ENCODE data around the gene DIPK2B. TPM values are rescaled to one million over a fixed set of nuclear protein-coding genes. Genes with fewer than 3 reads are reported as not detected.

DIPK2B gene
- total RNA-seq, 1 experiment from 2014 or later = not detected

DNA sequence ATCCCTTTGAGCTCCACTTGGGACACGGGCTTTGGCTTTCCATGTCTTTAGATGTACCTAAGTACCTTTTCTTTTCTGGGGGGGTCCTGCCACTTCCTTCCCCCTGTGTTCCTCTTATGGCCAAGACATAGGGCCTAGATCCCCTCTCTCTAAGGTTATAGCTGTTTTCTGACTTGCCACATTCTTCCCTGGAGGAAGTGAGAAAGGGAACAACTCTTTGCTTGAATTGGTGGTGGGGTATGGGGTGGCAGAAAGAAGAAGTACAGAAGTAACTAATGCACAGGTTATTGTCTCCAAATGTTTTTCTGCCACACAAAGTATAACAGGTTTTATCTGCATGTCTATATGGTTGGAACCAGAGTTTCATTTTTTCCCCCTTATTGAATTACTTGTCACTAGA is 29.7 kb upstream of the DIPK2B start:
- ChIA-PET CTCF (no interaction called here), POLR2A (no interaction called here)
- H3K4me3 Mint-ChIP-seq = no peak overlapping the region
- H3K4me1 Mint-ChIP-seq = no peaks in the 10 kb centered on the region
- H3K27ac Mint-ChIP-seq = no peak overlapping the region
- peaks cover 4% of the 10 kb centered on the region; the same call in 1 of the 2 replicates for H3K9me3 Mint-ChIP-seq
- no peaks in the 10 kb centered on the region for H3K27me3 Mint-ChIP-seq (ENCODE audit: low read depth)
- TF ChIP-seq, protein P1, sequence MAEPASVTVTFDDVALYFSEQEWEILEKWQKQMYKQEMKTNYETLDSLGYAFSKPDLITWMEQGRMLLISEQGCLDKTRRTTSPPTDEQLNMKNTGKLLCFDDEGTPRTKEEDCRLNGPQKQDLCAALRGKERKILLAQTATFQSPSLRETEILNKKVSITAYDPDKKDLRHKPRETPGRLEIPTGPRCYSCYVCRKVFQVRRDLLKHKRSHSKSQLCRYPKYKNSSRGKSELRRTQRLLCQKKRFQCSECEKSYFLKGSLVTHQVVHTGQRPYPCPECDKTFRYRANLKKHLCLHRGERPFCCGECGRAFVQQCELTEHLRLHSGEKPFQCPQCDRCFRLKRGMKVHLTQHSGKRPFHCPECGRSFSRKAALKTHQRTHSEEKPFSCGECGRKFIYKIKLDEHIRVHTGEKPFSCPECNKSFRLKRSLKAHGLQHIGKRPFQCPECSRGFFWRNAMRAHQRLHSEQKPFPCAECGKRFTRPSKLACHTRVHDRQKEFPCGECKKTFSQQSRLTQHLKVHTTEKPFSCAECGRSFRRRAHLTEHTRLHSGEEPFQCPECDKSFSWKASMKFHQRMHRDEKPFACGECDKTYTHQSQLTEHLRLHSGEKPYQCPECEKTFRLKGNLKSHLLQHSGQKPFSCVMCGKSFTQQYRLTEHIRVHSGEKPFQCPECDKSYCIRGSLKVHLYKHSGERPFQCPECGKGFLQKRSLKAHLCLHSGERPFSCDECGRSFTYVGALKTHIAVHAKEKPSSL (CRISPR knock-in tag; conservative IDR thresholded peaks at IDR 0.05) = no peak
- TF ChIP-seq KAT7 (CRISPR knock-in tag; IDR thresholded peaks at IDR 0.05; ENCODE audit: borderline replicate concordance) = no peak
- TF ChIP-seq ZNF219 (CRISPR knock-in tag; IDR thresholded peaks at IDR 0.05; ENCODE audit: borderline replicate concordance) = no peak
- TF ChIP-seq, protein P2, sequence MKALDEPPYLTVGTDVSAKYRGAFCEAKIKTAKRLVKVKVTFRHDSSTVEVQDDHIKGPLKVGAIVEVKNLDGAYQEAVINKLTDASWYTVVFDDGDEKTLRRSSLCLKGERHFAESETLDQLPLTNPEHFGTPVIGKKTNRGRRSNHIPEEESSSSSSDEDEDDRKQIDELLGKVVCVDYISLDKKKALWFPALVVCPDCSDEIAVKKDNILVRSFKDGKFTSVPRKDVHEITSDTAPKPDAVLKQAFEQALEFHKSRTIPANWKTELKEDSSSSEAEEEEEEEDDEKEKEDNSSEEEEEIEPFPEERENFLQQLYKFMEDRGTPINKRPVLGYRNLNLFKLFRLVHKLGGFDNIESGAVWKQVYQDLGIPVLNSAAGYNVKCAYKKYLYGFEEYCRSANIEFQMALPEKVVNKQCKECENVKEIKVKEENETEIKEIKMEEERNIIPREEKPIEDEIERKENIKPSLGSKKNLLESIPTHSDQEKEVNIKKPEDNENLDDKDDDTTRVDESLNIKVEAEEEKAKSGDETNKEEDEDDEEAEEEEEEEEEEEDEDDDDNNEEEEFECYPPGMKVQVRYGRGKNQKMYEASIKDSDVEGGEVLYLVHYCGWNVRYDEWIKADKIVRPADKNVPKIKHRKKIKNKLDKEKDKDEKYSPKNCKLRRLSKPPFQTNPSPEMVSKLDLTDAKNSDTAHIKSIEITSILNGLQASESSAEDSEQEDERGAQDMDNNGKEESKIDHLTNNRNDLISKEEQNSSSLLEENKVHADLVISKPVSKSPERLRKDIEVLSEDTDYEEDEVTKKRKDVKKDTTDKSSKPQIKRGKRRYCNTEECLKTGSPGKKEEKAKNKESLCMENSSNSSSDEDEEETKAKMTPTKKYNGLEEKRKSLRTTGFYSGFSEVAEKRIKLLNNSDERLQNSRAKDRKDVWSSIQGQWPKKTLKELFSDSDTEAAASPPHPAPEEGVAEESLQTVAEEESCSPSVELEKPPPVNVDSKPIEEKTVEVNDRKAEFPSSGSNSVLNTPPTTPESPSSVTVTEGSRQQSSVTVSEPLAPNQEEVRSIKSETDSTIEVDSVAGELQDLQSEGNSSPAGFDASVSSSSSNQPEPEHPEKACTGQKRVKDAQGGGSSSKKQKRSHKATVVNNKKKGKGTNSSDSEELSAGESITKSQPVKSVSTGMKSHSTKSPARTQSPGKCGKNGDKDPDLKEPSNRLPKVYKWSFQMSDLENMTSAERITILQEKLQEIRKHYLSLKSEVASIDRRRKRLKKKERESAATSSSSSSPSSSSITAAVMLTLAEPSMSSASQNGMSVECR (CRISPR knock-in tag; IDR thresholded peaks at IDR 0.05; ENCODE audit: borderline replicate concordance) = no peak
- TF ChIP-seq, protein P3, sequence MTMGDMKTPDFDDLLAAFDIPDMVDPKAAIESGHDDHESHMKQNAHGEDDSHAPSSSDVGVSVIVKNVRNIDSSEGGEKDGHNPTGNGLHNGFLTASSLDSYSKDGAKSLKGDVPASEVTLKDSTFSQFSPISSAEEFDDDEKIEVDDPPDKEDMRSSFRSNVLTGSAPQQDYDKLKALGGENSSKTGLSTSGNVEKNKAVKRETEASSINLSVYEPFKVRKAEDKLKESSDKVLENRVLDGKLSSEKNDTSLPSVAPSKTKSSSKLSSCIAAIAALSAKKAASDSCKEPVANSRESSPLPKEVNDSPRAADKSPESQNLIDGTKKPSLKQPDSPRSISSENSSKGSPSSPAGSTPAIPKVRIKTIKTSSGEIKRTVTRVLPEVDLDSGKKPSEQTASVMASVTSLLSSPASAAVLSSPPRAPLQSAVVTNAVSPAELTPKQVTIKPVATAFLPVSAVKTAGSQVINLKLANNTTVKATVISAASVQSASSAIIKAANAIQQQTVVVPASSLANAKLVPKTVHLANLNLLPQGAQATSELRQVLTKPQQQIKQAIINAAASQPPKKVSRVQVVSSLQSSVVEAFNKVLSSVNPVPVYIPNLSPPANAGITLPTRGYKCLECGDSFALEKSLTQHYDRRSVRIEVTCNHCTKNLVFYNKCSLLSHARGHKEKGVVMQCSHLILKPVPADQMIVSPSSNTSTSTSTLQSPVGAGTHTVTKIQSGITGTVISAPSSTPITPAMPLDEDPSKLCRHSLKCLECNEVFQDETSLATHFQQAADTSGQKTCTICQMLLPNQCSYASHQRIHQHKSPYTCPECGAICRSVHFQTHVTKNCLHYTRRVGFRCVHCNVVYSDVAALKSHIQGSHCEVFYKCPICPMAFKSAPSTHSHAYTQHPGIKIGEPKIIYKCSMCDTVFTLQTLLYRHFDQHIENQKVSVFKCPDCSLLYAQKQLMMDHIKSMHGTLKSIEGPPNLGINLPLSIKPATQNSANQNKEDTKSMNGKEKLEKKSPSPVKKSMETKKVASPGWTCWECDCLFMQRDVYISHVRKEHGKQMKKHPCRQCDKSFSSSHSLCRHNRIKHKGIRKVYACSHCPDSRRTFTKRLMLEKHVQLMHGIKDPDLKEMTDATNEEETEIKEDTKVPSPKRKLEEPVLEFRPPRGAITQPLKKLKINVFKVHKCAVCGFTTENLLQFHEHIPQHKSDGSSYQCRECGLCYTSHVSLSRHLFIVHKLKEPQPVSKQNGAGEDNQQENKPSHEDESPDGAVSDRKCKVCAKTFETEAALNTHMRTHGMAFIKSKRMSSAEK (CRISPR knock-in tag; IDR thresholded peaks at IDR 0.05; ENCODE audit: borderline replicate concordance) = no peak
- ATAC-seq (no peak), DNase-seq (ENCODE audit: low spot score) (no peak)
- H3K36me3 Mint-ChIP-seq = no peaks in the 10 kb centered on the region

DNA sequence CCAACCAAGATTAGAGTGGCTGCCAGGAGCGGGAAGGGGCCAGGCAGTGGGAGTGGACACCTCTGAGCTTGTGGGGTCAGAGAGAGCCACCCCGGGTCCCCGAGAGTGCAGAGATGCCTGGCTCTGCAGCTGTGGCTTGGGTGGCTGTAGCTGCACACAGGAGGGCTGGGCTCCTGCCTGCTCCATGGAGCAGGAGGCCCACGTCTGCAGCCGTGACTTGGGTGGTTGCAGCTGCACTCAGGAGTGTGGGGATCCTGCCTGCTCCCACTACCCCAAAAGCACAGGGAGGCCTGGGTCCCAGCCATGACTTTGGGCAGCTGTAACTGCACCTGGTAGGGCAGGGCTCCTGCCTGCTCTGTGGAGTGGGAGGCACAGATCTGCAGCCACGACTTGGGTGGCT is 28.7 kb upstream of the DIPK2B start:
- H3K4me1 Mint-ChIP-seq = no peaks in the 10 kb centered on the region
- H3K9me3 Mint-ChIP-seq = peaks cover 4% of the 10 kb centered on the region; the same call in 1 of the 2 replicates
- no peak overlapping the region for H3K27ac Mint-ChIP-seq
- CTCF ChIA-PET = no interaction called here
- no peak for ATAC-seq
- POLR2A ChIA-PET = no interaction called here
- no peaks in the 10 kb centered on the region for H3K36me3 Mint-ChIP-seq
- DNase-seq (ENCODE audit: low spot score) = no peak
- H3K4me3 Mint-ChIP-seq = no peak overlapping the region
- TF ChIP-seq, protein P4, sequence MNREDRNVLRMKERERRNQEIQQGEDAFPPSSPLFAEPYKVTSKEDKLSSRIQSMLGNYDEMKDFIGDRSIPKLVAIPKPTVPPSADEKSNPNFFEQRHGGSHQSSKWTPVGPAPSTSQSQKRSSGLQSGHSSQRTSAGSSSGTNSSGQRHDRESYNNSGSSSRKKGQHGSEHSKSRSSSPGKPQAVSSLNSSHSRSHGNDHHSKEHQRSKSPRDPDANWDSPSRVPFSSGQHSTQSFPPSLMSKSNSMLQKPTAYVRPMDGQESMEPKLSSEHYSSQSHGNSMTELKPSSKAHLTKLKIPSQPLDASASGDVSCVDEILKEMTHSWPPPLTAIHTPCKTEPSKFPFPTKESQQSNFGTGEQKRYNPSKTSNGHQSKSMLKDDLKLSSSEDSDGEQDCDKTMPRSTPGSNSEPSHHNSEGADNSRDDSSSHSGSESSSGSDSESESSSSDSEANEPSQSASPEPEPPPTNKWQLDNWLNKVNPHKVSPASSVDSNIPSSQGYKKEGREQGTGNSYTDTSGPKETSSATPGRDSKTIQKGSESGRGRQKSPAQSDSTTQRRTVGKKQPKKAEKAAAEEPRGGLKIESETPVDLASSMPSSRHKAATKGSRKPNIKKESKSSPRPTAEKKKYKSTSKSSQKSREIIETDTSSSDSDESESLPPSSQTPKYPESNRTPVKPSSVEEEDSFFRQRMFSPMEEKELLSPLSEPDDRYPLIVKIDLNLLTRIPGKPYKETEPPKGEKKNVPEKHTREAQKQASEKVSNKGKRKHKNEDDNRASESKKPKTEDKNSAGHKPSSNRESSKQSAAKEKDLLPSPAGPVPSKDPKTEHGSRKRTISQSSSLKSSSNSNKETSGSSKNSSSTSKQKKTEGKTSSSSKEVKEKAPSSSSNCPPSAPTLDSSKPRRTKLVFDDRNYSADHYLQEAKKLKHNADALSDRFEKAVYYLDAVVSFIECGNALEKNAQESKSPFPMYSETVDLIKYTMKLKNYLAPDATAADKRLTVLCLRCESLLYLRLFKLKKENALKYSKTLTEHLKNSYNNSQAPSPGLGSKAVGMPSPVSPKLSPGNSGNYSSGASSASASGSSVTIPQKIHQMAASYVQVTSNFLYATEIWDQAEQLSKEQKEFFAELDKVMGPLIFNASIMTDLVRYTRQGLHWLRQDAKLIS (CRISPR knock-in tag; IDR thresholded peaks at IDR 0.05; ENCODE audit: borderline replicate concordance) = no peak
- TF ChIP-seq, protein P5, sequence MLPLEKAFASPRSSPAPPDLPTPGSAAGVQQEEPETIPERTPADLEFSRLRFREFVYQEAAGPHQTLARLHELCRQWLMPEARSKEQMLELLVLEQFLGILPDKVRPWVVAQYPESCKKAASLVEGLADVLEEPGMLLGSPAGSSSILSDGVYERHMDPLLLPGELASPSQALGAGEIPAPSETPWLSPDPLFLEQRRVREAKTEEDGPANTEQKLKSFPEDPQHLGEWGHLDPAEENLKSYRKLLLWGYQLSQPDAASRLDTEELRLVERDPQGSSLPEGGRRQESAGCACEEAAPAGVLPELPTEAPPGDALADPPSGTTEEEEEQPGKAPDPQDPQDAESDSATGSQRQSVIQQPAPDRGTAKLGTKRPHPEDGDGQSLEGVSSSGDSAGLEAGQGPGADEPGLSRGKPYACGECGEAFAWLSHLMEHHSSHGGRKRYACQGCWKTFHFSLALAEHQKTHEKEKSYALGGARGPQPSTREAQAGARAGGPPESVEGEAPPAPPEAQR (CRISPR knock-in tag; IDR thresholded peaks at IDR 0.05) = no peak
- TF ChIP-seq, protein P6, sequence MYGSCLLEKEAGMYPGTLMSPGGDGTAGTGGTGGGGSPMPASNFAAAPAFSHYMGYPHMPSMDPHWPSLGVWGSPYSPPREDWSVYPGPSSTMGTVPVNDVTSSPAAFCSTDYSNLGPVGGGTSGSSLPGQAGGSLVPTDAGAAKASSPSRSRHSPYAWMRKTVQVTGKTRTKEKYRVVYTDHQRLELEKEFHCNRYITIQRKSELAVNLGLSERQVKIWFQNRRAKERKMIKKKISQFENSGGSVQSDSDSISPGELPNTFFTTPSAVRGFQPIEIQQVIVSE (CRISPR knock-in tag; IDR thresholded peaks at IDR 0.05; ENCODE audit: borderline replicate concordance) = no peak
- no peak for TF ChIP-seq EMX1 (CRISPR knock-in tag; IDR thresholded peaks at IDR 0.05)
- no peaks in the 10 kb centered on the region for H3K27me3 Mint-ChIP-seq (ENCODE audit: low read depth)
